Stimulated activated naive CD4-positive, alpha-beta T cell treated with Interleukin-2 at 50 U/mL for 16 hours (primary cell): ENCODE results near the gene CENATAC.
"Not testable (repeated sequence)": the region's sequence is repeated elsewhere in the genome, so short reads cannot be mapped to it uniquely, and the experiment has no call there.

Source experiments
- DNase-seq: peaks from one replicate; lab custom pipeline; 2025; lab: John Stamatoyannopoulos, UW

Gene CENATAC

GRCh38 chr11:119026970-119027369, 29.0 kb downstream of the CENATAC start:
- DNase-seq: no peak

- DNase-seq: no peak
Measured at GRCh38 chr11:119027561-119028345, 29.8 kb downstream of the CENATAC start.

DNA sequence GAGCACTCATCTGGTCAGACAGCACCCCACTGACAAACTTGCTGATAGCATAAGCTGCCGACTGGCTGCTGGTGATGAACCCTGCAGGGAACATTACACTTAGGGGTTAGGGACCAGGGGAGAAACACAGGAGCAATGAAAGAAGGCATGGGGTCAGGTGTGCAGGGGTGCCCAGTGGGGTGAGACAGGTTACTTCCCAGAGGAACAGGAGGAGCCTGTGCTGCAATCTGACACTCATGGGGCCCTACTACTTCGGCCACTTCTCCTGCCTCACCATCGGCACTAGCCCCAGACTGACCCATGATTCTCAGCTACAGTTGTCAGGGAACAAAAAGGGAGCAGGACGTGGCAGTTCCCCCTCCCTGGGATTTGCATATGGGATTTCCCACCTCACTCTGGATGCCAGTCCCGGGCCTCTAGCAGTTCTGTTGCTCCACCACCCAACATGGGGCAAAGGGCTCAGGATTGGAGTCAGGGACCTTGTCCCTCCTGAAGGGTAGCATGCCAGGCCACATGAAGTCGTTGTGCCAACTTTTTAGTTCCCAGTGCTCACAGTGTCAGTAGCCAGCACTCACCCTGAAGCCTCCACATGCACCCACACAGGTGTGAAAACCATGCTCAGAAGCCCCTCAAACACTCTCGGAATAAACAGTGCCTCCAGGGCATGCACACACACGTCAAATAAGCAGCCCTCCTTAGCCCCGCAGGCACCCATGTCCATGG, 30.6 kb downstream of the CENATAC start:
- DNase-seq: no peak

DNA sequence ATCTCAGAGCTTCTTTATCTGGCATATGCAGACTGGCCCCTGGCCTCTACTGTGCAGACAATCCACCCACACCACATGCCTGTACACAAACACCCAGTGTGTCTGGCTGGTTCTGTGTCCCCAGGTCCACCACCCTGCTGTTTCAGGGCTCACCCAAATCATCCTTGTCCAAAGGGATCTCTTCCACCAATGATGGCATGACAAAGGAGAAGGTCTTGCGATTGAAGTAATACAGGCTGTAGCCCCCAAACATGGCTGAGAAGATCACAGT, 31.1 kb downstream of the CENATAC start:
- no peak for DNase-seq

- peak; percentile 61 for DNase-seq
Measured at GRCh38 chr11:119029340-119030028, 31.5 kb downstream of the CENATAC start.

GRCh38 chr11:119030029-119030328, 32.0 kb downstream of the CENATAC start:
- DNase-seq: peak; percentile 23

- DNase-seq: peak; percentile 97
Measured at GRCh38 chr11:119030329-119031047, 32.5 kb downstream of the CENATAC start, which contains the start of gene SLC37A4. Gene SLC37A4 (minus strand): TSS chr11:119030877.

GRCh38 chr11:119031912-119032280, 34.0 kb downstream of the CENATAC start:
- DNase-seq: no peak

- not testable (repeated sequence) for DNase-seq
Measured at GRCh38 chr11:119033421-119033820, 35.5 kb downstream of the CENATAC start.

DNA sequence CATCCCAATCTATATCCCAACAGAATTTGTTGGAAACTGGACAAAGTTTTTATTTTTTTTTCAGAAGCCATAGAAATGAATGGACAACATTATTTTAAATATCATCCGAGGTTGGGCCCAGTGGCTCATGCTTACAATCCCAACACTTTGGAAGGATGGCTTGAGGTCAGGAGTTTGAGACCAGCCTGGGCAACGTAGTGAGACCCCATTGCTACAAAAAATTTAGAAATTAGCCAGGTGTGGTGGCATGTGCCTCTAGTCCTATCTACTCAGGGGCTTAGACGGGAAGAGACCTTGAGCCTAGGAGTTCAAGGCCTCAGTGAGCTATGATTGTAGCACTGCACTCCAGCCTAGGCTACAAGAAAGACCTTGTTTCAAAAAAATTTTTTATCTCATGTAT, 36.9 kb downstream of the CENATAC start:
- DNase-seq: no peak

DNA sequence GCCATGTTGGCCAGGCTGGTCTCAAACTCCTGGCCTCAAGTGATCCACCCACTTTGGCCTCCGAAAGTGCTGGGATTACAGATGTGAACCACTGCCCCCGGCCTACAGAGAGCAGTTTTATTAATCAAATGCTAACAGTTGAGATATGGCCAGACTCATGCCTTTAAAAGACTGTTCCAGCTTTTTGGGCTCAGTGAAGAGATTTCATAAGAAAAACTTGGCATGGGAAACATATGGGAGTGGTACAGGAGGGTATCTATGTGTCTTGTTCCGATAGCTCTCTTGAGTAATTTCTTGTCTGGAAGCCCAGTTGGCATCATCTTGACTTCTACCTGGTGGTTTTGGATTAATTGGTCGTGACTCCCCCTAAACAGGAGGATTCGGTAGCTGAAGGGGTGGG, 40.9 kb downstream of the CENATAC start:
- DNase-seq: no peak

GRCh38 chr11:119039471-119039870, 41.5 kb downstream of the CENATAC start:
- DNase-seq: not testable (repeated sequence)

GRCh38 chr11:119041821-119042514, 44.0 kb downstream of the CENATAC start:
- DNase-seq: no peak

DNA sequence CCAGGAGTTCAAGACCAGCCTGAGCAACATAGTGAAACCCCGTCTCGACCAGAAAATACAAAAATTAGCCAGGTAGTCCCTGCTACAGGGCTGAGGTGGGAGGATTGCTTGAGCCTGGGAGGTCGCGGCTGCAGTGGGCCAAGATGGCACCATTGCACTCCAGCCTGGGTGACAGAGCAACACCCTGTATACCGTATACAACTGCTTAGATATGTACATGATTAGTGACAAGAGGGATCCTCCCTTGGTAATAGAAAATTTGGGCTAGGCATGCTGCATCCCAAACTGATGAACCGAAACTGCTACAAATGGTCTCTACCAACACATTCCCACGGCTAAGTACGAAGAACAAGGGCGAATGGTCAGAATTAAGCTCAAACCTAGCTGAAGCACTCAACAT, 45.0 kb downstream of the CENATAC start:
- no peak for DNase-seq

DNA sequence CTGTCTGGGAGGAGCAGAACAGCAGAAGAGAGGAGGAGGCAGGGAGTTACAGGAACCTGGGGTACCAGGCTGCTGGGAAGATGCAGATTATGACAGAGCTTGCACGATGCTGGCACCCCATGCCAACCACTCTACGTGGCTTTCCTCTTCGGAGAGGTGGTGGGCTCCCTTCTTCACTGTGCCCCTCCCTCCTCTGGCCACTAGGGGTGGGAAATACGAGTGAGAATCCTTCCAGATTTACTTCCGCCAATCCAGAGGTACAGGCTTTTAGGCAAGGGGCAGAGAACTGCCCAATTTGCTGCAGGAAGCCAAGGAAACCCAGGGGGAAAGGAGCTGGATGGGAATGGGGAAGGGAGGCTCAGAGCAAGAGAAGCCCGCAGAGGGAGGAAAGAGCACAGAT, 46.8 kb downstream of the CENATAC start:
- DNase-seq: no peak

GRCh38 chr11:119046489-119046888, 48.6 kb downstream of the CENATAC start:
- DNase-seq: no peak

- no peak for DNase-seq
Measured at GRCh38 chr11:119047205-119047604, 49.3 kb downstream of the CENATAC start.

DNA sequence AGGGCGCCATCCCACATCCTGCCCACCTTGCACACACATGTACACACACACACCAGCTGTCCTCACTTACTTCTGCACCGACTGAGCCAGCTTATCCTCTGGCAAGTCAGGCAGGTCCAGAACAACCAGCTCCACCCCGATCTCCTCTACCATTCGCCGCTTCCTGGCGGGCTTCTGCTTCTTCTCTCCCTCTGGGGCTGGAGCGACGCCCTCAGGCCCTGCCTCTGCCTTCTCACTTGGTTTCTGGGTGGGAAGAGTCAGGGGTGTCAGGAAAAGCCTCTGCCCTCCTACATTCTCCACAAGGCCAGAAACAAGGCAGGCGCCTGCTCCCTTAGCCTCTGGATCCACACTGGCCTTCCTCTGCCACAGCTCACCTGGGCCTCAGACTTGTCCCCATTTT, 50.7 kb downstream of the CENATAC start:
- DNase-seq: no peak

DNA sequence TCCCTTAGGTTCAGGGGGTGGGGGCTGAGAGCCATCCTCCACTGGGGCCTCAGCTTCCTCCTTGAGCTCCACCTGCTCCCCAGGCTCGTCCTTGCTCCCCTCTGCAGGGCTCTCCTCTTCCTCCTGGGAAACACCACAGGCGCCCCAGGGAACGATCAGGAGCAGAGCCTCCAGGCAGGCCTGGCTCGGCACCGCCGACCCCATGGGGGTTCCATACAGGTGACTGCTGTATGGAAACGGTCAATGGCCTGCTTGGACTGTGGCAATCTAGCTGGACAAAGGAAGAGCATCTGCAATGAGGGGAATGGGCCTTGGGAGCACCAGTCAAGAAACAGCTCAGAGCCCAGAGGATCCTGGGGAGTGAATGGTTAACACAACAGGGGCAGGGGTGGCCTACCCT, 51.1 kb downstream of the CENATAC start:
- DNase-seq: no peak

- DNase-seq: peak; percentile 28
Measured at GRCh38 chr11:119051440-119052162, 53.7 kb downstream of the CENATAC start.

GRCh38 chr11:119052163-119052814, 54.4 kb downstream of the CENATAC start:
- no peak for DNase-seq
